Gastrocnemius medialis (tissue), 4 donors: ENCODE measurements around the gene STK38L.

Source experiments
- CTCF ChIP-seq, 5 experiments: fragments of 450-650 bp in 3 of 5; fragments of 200-600 bp in 2 of 5; sonication (generic) in 2 of 5; IDR thresholded peaks in 4 of 5; conservative IDR thresholded peaks in 1 of 5; 1 replicate in 4 of 5; 2 replicates in 1 of 5; pipeline ENCODE4 v1.5.1; 2016 to 2019; ENCODE audit warnings: antibody characterized with exemption in 5 of 5, mild to moderate bottlenecking in 3 of 5, moderate library complexity in 3 of 5
- POLR2A ChIP-seq, 2 donors: fragments of 450-650 bp; IDR thresholded peaks; one replicate each; pipeline ENCODE4 v1.6.1; 2017; ENCODE audit warnings: antibody characterized with exemption in 2 of 2, mild to moderate bottlenecking in 2 of 2, moderate library complexity in 2 of 2

- no peak for TF ChIP-seq CTCF (IDR thresholded peaks at IDR 0.05 in 4 of 5, conservative IDR thresholded peaks at IDR 0.05 in 1 of 5)
- no peak for TF ChIP-seq POLR2A (IDR thresholded peaks at IDR 0.05)
These were observed 30.8 kb upstream of the STK38L start for GRCh38 chr12:27213304-27213703.
